ENCODE results near the gene ZBTB7C. TPM values are rescaled to one million over a fixed set of nuclear protein-coding genes. Genes with fewer than 3 reads are reported as not detected.

ZBTB7C gene
- total and polyA plus RNA-seq, 10 of the 15 experiments (the other 5 are each of a cell fraction or from before 2014, with no cell fraction given) = under 0.01 to 0.08 (median 0.01) TPM; not detected in 7

- no peak overlapping the region for H3K27ac ChIP-seq (ENCODE audit: control insufficient read depth, insufficient read depth)
- H3K4me1 ChIP-seq (ENCODE audit: control insufficient read depth, insufficient read depth, low read length) = no peaks in the 10 kb centered on the region
- RAD21 ChIA-PET (ENCODE audit: unreplicated experiment) = no interaction called here
- BruUV-seq (replicated peaks) = no TSS peak
- H3K9ac ChIP-seq (ENCODE audit: control insufficient read depth, insufficient read depth, low read length) = no peak overlapping the region
- TF ChIP-seq NFIC (IDR thresholded peaks at IDR 0.05; ENCODE audit: low read depth, low read length) (no peak), PRDM15 (CRISPR knock-in tag; IDR thresholded peaks at IDR 0.05) (no peak), ZNF622 (IDR thresholded peaks at IDR 0.05) (no peak), STAT1 (conservative IDR thresholded peaks at IDR 0.05) (no peak)
- no peak overlapping the region for H3K4me3 ChIP-seq
- CTCF ChIA-PET = no interaction called here
- no peaks in the 10 kb centered on the region; the same call in 2 of the 3 replicates for H3K9me3 ChIP-seq (replicated peaks; ENCODE audit: control insufficient read depth, insufficient read depth, low read length)
- H3K4me2 ChIP-seq (ENCODE audit: control insufficient read depth, insufficient read depth) = no peak overlapping the region
- H4K20me1 ChIP-seq (ENCODE audit: control insufficient read depth, insufficient read depth) = no peaks in the 10 kb centered on the region
- H2AFZ ChIP-seq (ENCODE audit: control insufficient read depth, low read depth, low read length) = no peak overlapping the region
- H3K79me2 ChIP-seq (ENCODE audit: control insufficient read depth, insufficient read depth, low read length) = no peaks in the 10 kb centered on the region
- peaks cover 0 to 6% of the 10 kb centered on the region in 2 experiments; a peak in 1 of 4 replicates for H3K27me3 ChIP-seq (replicated peaks in 1 of 2; ENCODE audit: control insufficient read depth in 2 of 2, insufficient read depth in 2 of 2, low read length in 1 of 2)
- no peak for ATAC-seq
- no peak for FAIRE-seq
- H3K36me3 ChIP-seq (ENCODE audit: control insufficient read depth in 2 of 2, insufficient read depth in 2 of 2, low read length in 1 of 2) = no peaks in the 10 kb centered on the region
- intact Hi-C loops (cut with micrococcal nuclease; ENCODE audit: unreplicated experiment) = no loop called here
- no peak for DNase-seq (ENCODE audit: low read depth, low spot score)
- in situ Hi-C loops (cut with MboI) = no loop called here
- SMC1A ChIA-PET (ENCODE audit: uncharacterized antibody, unreplicated experiment) = no interaction called here
- 37% methylated on average over 8 of the region's 9 CpGs for WGBS (ENCODE audit: insufficient coverage, insufficient replicate concordance, low lambda C conversion rate, missing lambda C conversion rate)
- POLR2A ChIA-PET = no interaction called here
These were observed 9.5 kb upstream of the ZBTB7C start for GRCh38 chr18:48418539-48419276.

All from GM12878 (cell line).